Lung (tissue), 12 donors: ENCODE data around the gene UBE2G2. TPM values are rescaled to one million over a fixed set of nuclear protein-coding genes. Genes with fewer than 3 reads are reported as not detected.

Experiments used
- ATAC-seq: fragments of 200-7000 bp; cut with Tn5 transposase; one replicate; pipeline ENCODE4 v1.9.1; 2020; ENCODE audit warnings: moderate number of reproducible peaks; ENCODE audit not compliant: insufficient read depth, low FRiP score
- DNase-seq, 3 donors: peaks; one replicate each; pipeline ENCODE4 v3.0.0-alpha.2; 2013 to 2017
- H3K27ac ChIP-seq, 2 donors: one replicate each; pipeline ENCODE4 v1.5.1; 2013; ENCODE audit warnings: mild to moderate bottlenecking in 2 of 2, moderate library complexity in 2 of 2, control low read depth in 1 of 2, inconsistent platforms in 1 of 2, low read depth in 1 of 2, low read length in 1 of 2
- H3K27me3 ChIP-seq, 3 donors: one replicate each; pipeline ENCODE4 v1.5.1; 2013; ENCODE audit warnings: low read length in 2 of 3; ENCODE audit not compliant: control insufficient read depth in 3 of 3, insufficient read depth in 3 of 3
- H3K36me3 ChIP-seq, 4 donors: one replicate each; pipeline ENCODE4 v1.5.1; 2013; ENCODE audit warnings: low read length in 4 of 4, mild to moderate bottlenecking in 1 of 4, moderate library complexity in 1 of 4; ENCODE audit not compliant: control insufficient read depth in 4 of 4, insufficient read depth in 4 of 4
- H3K4me1 ChIP-seq, 5 donors: one replicate each; pipeline ENCODE4 v1.5.1; 2013; ENCODE audit warnings: low read length in 5 of 5, mild to moderate bottlenecking in 2 of 5, moderate library complexity in 1 of 5; ENCODE audit not compliant: control insufficient read depth in 5 of 5, insufficient read depth in 5 of 5
- H3K4me3 ChIP-seq: one replicate; pipeline ENCODE4 v1.5.1; 2013; ENCODE audit warnings: mild to moderate bottlenecking, control low read depth, moderate library complexity
- H3K9ac ChIP-seq, 2 donors: one replicate each; pipeline ENCODE4 v1.5.1; 2013; ENCODE audit warnings: low read length in 2 of 2, control low read depth in 1 of 2; ENCODE audit not compliant: insufficient read depth in 1 of 2
- H3K9me3 ChIP-seq, 4 donors: one replicate each; pipeline ENCODE4 v1.5.1; 2013; ENCODE audit warnings: low read length in 3 of 4, mild to moderate bottlenecking in 1 of 4, moderate library complexity in 1 of 4; ENCODE audit not compliant: control insufficient read depth in 4 of 4, insufficient read depth in 3 of 4
- WGBS, 2 donors: extraction: QIAGEN DNeasy Blood & Tissue Kit; methylation state at CpG; one replicate each; pipeline ENCODE4 v1.1.7; 2013; 5-methylcytosine and 5-hydroxymethylcytosine counted together
- polyA plus RNA-seq, 2 donors: library from polyadenylated mRNA; stranded (reverse); fragments of 200-250 nt; gene quantifications; one replicate each; pipeline ENCODE4 v1.2.1, GENCODE V29; 2013
- total RNA-seq, 2 donors: library from RNA; depleted of rRNA in 1 of 2; stranded (reverse); fragments of >200 nt in 1 of 2; gene quantifications; one replicate each; pipeline ENCODE4 v1.2.1, GENCODE V29; 2014 to 2021
- TF ChIP-seq, protein P1 (sequence below): IDR thresholded peaks from 2 replicates; pipeline ENCODE4 v1.5.1; 2012; ENCODE audit warnings: mild to moderate bottlenecking; ENCODE audit errors: control extremely low read depth, extremely low read depth
- donor health status: control.
- donor health status: control.
- donor health status: Bipolar disorder and iron deficiency.
- donor health status: healthy.
- donor health status: DM: yes; HTN: yes; CAD: no.

The UBE2G2 gene
- total and polyA plus RNA-seq, 4 donors: 35.6 to 93.2 (median 67.5) TPM

DNA sequence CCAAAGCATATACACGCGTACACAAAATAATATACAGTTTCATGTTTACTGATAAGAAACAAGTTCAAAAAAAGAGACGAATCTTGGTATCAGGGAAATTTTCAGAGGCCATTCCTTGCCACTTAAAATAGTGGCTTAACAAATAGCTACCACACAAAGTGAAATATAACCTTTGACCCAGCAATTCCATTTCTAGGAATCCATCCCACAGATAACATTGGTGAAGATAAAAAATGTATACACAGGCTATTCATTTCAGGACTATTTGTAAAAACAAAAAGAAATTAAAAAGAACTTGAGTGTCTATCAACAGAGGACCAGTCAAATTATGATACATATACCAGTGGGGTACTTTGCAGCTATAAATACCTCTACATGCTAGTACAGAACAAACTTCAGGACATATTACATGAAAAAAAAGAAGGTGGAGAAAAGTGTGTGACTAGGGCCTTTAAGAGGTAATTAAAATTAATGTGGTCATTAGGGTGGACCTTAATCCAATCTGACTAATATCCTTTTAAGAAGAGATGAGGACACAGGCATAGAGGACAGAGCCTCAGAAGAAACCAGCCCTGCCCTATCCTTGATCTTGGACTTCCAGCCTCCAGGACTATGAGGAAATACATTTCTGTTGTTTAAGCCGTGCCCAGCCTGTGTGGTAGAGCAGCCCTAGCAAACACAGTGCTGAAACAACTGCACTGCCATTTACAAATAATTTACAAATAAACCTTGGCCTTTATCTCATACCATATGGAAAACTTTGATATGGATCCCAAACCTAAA lies 7.8 kb downstream of the UBE2G2 start:
- no peak overlapping the region for H3K4me3 ChIP-seq
- H3K9ac ChIP-seq: no peak overlapping the region
- DNase-seq (no peak), ATAC-seq (no peak)
- H3K36me3 ChIP-seq: peaks cover 3 to 8% (median 5%) of the 10 kb centered on the region in 4 donors
- peaks cover 0 to 7% (median 4%) of the 10 kb centered on the region in 5 donors for H3K4me1 ChIP-seq
- 38 to 42% methylated on average over 4 of the region's 4 CpGs for WGBS, 2 donors
- TF ChIP-seq, protein P1, sequence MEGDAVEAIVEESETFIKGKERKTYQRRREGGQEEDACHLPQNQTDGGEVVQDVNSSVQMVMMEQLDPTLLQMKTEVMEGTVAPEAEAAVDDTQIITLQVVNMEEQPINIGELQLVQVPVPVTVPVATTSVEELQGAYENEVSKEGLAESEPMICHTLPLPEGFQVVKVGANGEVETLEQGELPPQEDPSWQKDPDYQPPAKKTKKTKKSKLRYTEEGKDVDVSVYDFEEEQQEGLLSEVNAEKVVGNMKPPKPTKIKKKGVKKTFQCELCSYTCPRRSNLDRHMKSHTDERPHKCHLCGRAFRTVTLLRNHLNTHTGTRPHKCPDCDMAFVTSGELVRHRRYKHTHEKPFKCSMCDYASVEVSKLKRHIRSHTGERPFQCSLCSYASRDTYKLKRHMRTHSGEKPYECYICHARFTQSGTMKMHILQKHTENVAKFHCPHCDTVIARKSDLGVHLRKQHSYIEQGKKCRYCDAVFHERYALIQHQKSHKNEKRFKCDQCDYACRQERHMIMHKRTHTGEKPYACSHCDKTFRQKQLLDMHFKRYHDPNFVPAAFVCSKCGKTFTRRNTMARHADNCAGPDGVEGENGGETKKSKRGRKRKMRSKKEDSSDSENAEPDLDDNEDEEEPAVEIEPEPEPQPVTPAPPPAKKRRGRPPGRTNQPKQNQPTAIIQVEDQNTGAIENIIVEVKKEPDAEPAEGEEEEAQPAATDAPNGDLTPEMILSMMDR: no peak
- H3K27ac ChIP-seq: no peak overlapping the region
- H3K9me3 ChIP-seq: no peaks in the 10 kb centered on the region
- H3K27me3 ChIP-seq: no peaks in the 10 kb centered on the region

DNA sequence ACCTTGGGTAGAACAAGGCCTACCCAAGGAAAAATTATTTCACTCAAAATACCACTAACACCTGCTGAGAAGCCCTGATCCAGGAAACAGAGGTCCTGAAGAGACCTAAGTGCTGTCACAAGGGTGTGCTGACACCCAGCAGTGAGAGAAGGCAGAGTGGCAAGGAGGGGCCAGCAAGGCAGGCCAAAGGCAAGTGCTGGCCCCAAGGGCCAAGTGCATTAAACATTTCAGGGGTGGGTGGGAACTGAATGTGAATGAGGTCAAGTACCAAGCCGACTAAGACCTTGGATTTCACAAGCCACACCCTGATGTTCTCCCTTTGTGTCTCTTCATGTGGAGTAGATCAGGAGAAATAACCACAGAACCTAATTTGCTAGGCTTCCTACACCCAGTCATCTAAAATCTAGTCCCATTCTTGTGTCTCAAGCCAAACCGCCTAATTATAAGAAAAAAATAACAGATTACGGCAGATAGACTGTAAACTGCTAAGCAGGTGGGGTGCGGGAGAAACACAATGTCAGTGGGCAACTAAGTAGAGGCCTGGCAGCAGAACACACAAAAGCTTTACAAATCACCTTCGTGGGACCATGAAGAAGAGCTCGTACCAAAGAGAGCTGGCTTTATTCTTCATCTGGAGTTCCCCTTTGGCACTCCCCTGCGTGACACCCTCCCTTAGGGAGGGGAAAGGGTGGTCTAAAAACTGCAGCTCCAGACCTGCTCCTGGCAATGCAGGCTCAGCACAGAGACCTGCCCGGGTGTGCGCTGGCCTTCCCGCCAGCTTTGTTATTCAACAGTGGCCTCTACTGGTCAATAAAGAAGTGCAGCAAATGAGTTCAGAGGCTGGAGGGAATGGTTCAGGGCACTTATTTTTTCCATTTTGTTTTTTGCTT lies 8.7 kb downstream of the UBE2G2 start:
- Histone ChIP-seq H3K9ac (no peak overlapping the region), H3K9me3 (no peaks in the 10 kb centered on the region), H3K4me3 (no peak overlapping the region), H3K27ac (no peak overlapping the region), H3K27me3 (no peaks in the 10 kb centered on the region), H3K4me1 (peaks cover 0 to 4% (median 0%) of the 10 kb centered on the region in 5 donors), H3K36me3 (peaks cover 3 to 8% (median 5%) of the 10 kb centered on the region in 4 donors)
- DNase-seq (peak; percentile 61 to 77 (median 74)), ATAC-seq (peak; percentile 89)
- 29 to 36% methylated on average over 10 of the region's 10 CpGs for WGBS, 2 donors
- TF ChIP-seq, protein P1: peak; percentile 61

DNA sequence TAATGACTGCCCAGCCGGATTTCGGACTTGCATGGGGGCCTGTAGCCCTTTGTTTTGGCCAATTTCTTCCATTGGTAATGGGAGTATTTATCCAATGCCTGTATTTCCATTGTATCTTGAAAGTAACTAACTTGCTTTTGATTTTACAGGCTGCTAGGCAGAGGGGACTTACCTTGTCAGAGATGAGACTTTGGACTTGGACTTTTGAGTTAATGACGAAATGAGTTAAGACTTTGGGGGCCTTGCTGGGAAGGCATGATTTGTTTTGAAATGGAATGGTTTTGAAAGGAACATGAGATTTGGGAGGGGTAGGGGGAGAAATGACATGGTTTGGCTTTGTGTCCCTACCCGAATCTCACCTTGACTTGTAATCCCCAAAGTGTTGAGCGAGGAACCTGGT lies 9.6 kb downstream of the UBE2G2 start:
- Histone ChIP-seq H3K27ac (no peak overlapping the region), H3K36me3 (peaks cover 3 to 8% (median 5%) of the 10 kb centered on the region in 4 donors), H3K4me3 (no peak overlapping the region), H3K27me3 (no peaks in the 10 kb centered on the region), H3K9me3 (no peaks in the 10 kb centered on the region), H3K4me1 (peaks cover 0 to 4% (median 0%) of the 10 kb centered on the region in 5 donors), H3K9ac (no peak overlapping the region)
- 96 to 97% methylated on average over 5 of the region's 5 CpGs for WGBS, 2 donors
- TF ChIP-seq, protein P1: no peak
- ATAC-seq (no peak), DNase-seq (no peak)
